Fibroblast of lung (primary cell): ENCODE measurements around the gene ADORA1. TPM values are rescaled to one million over a fixed set of nuclear protein-coding genes. Genes with fewer than 3 reads are reported as not detected.

Experiments
- DNase-seq, 2 donors: peaks; one replicate each; pipeline versions ENCODE4 v3.0.0 to v3.0.0-alpha.2; 2010; ENCODE audit warnings: low read depth in 2 of 2
- H2AFZ ChIP-seq: 2 replicates; pipeline ENCODE4 v1.5.1; 2012; ENCODE audit warnings: low read length, control low read depth, inconsistent platforms
- H3K27ac ChIP-seq: 2 replicates; pipeline ENCODE4 v1.5.1; 2011; ENCODE audit warnings: low read length, control low read depth; ENCODE audit not compliant: insufficient read depth
- H3K27me3 ChIP-seq: 2 replicates; pipeline ENCODE4 v1.5.1; 2011; ENCODE audit warnings: mild to moderate bottlenecking, low read length; ENCODE audit not compliant: control insufficient read depth, insufficient read depth
- H3K36me3 ChIP-seq: 2 replicates; pipeline ENCODE4 v1.5.1; 2011; ENCODE audit warnings: low read length; ENCODE audit not compliant: control insufficient read depth, insufficient read depth
- H3K4me1 ChIP-seq: 2 replicates; pipeline ENCODE4 v1.5.1; 2011; ENCODE audit warnings: low read length; ENCODE audit not compliant: control insufficient read depth, insufficient read depth; ENCODE audit errors: extremely low read depth
- H3K4me2 ChIP-seq: 2 replicates; pipeline ENCODE4 v1.5.1; 2011; ENCODE audit warnings: low read length, control low read depth; ENCODE audit not compliant: insufficient read depth; ENCODE audit errors: extremely low read depth
- H3K4me3 ChIP-seq, 4 experiments: fragments of 200-600 bp in 1 of 4; sonication (generic) in 1 of 4; replicated peaks in 1 of 4; 2 replicates each; pipeline ENCODE4 v1.5.1; 2011 to 2016; ENCODE audit warnings: low read length in 4 of 4, low read depth in 3 of 4, mild to moderate bottlenecking in 3 of 4, control low read depth in 2 of 4, inconsistent platforms in 1 of 4, mixed read lengths in 1 of 4; ENCODE audit not compliant: insufficient read depth in 1 of 4; ENCODE audit errors: control extremely low read depth in 1 of 4
- H3K79me2 ChIP-seq: 2 replicates; pipeline ENCODE4 v1.5.1; 2012; ENCODE audit warnings: mild to moderate bottlenecking, low read length, inconsistent platforms; ENCODE audit not compliant: control insufficient read depth, insufficient read depth
- H3K9ac ChIP-seq: 2 replicates; pipeline ENCODE4 v1.5.1; 2011; ENCODE audit warnings: mild to moderate bottlenecking, low read length, control low read depth; ENCODE audit not compliant: insufficient read depth
- H3K9me3 ChIP-seq: 2 replicates; pipeline ENCODE4 v1.5.1; 2012; ENCODE audit warnings: low read depth, low read length; ENCODE audit not compliant: control insufficient read depth, insufficient read depth
- H4K20me1 ChIP-seq: 2 replicates; pipeline ENCODE4 v1.5.1; 2011; ENCODE audit warnings: low read length; ENCODE audit not compliant: control insufficient read depth, insufficient read depth; ENCODE audit errors: extremely low read depth
- CTCF ChIP-seq, 2 donors: IDR thresholded peaks in 1 of 2; conservative IDR thresholded peaks in 1 of 2; 1 replicate in 1 of 2; 2 replicates in 1 of 2; pipeline ENCODE4 v1.5.1; 2011 to 2012; ENCODE audit warnings: low read length in 2 of 2, control low read depth in 1 of 2, inconsistent platforms in 1 of 2, low read depth in 1 of 2, mild to moderate bottlenecking in 1 of 2
- EZH2 ChIP-seq: IDR thresholded peaks from 2 replicates; pipeline ENCODE4 v1.5.1; 2012; ENCODE audit warnings: low read length, control low read depth, mild to moderate bottlenecking; ENCODE audit errors: missing control alignments
- polyA plus RNA-seq, 2 donors: library from polyadenylated mRNA; depleted of rRNA in 1 of 2; stranded (reverse) in 1 of 2; unstranded in 1 of 2; fragments of >200 nt; gene quantifications; 2 replicates each; pipeline ENCODE4 v1.2.1, GENCODE V29; 2011 to 2012; ENCODE audit warnings: missing spikeins in 1 of 2
- total RNA-seq: library from RNA; depleted of rRNA; stranded (reverse); fragments of >200 nt; gene quantifications from 2 replicates; pipeline ENCODE4 v1.2.1, GENCODE V29; 2014

The ADORA1 gene
- total and polyA plus RNA-seq, 2 donors (not counting 1 experiment from before 2014, with no cell fraction given), result 1.5 to 6.1 TPM

DNA sequence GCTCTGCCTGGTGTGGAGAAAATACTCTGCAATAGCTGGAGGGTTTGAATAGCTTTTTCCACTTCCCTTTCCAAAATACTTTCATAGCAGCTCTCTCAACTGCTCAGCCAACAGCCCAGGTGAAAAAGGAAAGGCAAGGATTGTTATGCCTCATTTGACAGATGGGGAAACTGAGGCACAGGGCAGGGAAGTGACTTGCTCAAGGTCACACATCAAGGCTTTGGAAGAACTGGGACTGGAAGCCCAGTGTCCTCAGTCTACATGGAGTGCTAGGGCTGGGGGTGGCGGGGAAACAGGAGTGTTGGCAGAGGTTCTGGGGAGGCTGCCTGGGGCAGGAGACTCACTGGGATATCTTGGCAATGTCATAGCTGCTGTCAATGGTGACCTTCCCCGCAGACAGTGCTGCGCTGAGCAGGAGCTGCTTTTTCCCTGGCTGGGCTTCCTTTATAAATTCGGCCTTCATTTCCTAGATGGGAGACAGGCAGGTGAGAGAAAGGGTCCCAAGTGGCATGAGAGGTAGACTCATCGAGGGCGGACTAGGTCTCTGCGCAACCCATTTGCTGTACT, 54.9 kb downstream of the ADORA1 start:
- no peak for DNase-seq
- H3K27me3 ChIP-seq, result no peaks in the 10 kb centered on the region

GRCh38 chr1:203183828-203184227, 56.3 kb downstream of the ADORA1 start:
- Histone ChIP-seq H3K9ac (no peak overlapping the region), H3K4me3 (no peak overlapping the region), H3K4me2 (no peak overlapping the region), H3K9me3 (no peaks in the 10 kb centered on the region), H3K79me2 (no peaks in the 10 kb centered on the region), H3K27ac (no peak overlapping the region), H3K4me1 (no peaks in the 10 kb centered on the region), H3K27me3 (no peaks in the 10 kb centered on the region), H2AFZ (no peak overlapping the region), H4K20me1 (no peaks in the 10 kb centered on the region), H3K36me3 (no peaks in the 10 kb centered on the region)
- no peak for DNase-seq
- TF ChIP-seq CTCF (conservative IDR thresholded peaks at IDR 0.05 in 1 of 2, IDR thresholded peaks at IDR 0.05 in 1 of 2; ENCODE audit: low read depth in 1 of 2, low read length in 2 of 2) (no peak), EZH2 (no peak)

More for the DNA sequence above, 54.9 kb downstream of the ADORA1 start:
- no peak overlapping the region for H3K4me3 ChIP-seq
- no peaks in the 10 kb centered on the region for H3K36me3 ChIP-seq
- no peaks in the 10 kb centered on the region for H3K79me2 ChIP-seq
- TF ChIP-seq CTCF (conservative IDR thresholded peaks at IDR 0.05 in 1 of 2, IDR thresholded peaks at IDR 0.05 in 1 of 2; ENCODE audit: low read depth in 1 of 2, low read length in 2 of 2), result no peak
- TF ChIP-seq EZH2, result no peak
- no peak overlapping the region for H2AFZ ChIP-seq
- H4K20me1 ChIP-seq, result no peaks in the 10 kb centered on the region
- no peak overlapping the region for H3K9ac ChIP-seq
- no peaks in the 10 kb centered on the region for H3K9me3 ChIP-seq
- H3K4me1 ChIP-seq, result peaks cover 7% of the 10 kb centered on the region
- no peak overlapping the region for H3K27ac ChIP-seq
- H3K4me2 ChIP-seq, result no peak overlapping the region

- H3K27me3 ChIP-seq, result no peaks in the 10 kb centered on the region
- H3K4me2 ChIP-seq, result no peak overlapping the region
- H3K4me3 ChIP-seq, result no peak overlapping the region
- H2AFZ ChIP-seq, result no peak overlapping the region
- H3K9me3 ChIP-seq, result no peaks in the 10 kb centered on the region
- H3K79me2 ChIP-seq, result no peaks in the 10 kb centered on the region
- no peaks in the 10 kb centered on the region for H3K4me1 ChIP-seq
- no peak overlapping the region for H3K27ac ChIP-seq
- no peaks in the 10 kb centered on the region for H3K36me3 ChIP-seq
- H4K20me1 ChIP-seq, result no peaks in the 10 kb centered on the region
- DNase-seq, result no peak
- TF ChIP-seq EZH2, result no peak
- no peak for TF ChIP-seq CTCF (conservative IDR thresholded peaks at IDR 0.05 in 1 of 2, IDR thresholded peaks at IDR 0.05 in 1 of 2; ENCODE audit: low read depth in 1 of 2, low read length in 2 of 2)
- no peak overlapping the region for H3K9ac ChIP-seq
Observed at GRCh38 chr1:203184467-203184866, 56.9 kb downstream of the ADORA1 start.
